Measurements from ENCODE around the gene PICALM. TPM values are rescaled to one million over a fixed set of nuclear protein-coding genes. Genes with fewer than 3 reads are reported as not detected.
A peak's percentile ranks its signal among the peaks of the same experiment; 100 is the strongest.

PICALM gene
- total and polyA plus RNA-seq, 9 donors, result 103 to 274 (median 206) TPM

- 0% methylated on average over 11 of the region's 11 CpGs for WGBS, 3 donors
- intact Hi-C loops (cut with DNase I), result loop anchor here in 1 of 4 donors (10.0 kb wide), 1 partner anchor 108 kb away; no protein-coding TSS in a partner anchor
- no peak for DNase-seq
- peak overlapping the region; percentile 84 for H3K4me3 ChIP-seq
- no peaks in the 10 kb centered on the region for H3K9me3 ChIP-seq
- H3K27me3 ChIP-seq, result no peaks in the 10 kb centered on the region
- no peak for TF ChIP-seq POLR2A (IDR thresholded peaks at IDR 0.05)
- no peak for TF ChIP-seq CTCF (IDR thresholded peaks at IDR 0.05)
- no peak for TF ChIP-seq EP300 (IDR thresholded peaks at IDR 0.05)
- no peaks in the 10 kb centered on the region for H3K36me3 ChIP-seq
- H3K27ac ChIP-seq, result peak overlapping the region; percentile 85 to 88
- peaks cover 10% of the 10 kb centered on the region for H3K4me1 ChIP-seq (ENCODE audit: insufficient read depth)
Measured at GRCh38 chr11:86067009-86067850, 1.7 kb downstream of the PICALM start.

- H3K4me3 ChIP-seq, result peak overlapping the region; percentile 84
- peaks cover 12% of the 10 kb centered on the region for H3K4me1 ChIP-seq (ENCODE audit: insufficient read depth)
- TF ChIP-seq POLR2A (IDR thresholded peaks at IDR 0.05) (no peak), CTCF (IDR thresholded peaks at IDR 0.05) (no peak), EP300 (IDR thresholded peaks at IDR 0.05) (no peak)
- WGBS, 3 donors, result 1 to 2% (median 1%) methylated on average over 5 of the region's 5 CpGs
- DNase-seq, result no peak
- H3K36me3 ChIP-seq, result no peaks in the 10 kb centered on the region
- no peaks in the 10 kb centered on the region for H3K27me3 ChIP-seq
- H3K9me3 ChIP-seq, result no peaks in the 10 kb centered on the region
- intact Hi-C loops (cut with DNase I), result loop anchor here in 1 of 4 donors (10.0 kb wide), 1 partner anchor 108 kb away; no protein-coding TSS in a partner anchor
- H3K27ac ChIP-seq, result peak overlapping the region in 1 of 2 donors; percentile 88
Measured at GRCh38 chr11:86066657-86067008, 2.3 kb downstream of the PICALM start.

- intact Hi-C loops (cut with DNase I), result loop anchor here in 1 of 4 donors (10.0 kb wide), 1 partner anchor 109 kb away; no protein-coding TSS in a partner anchor
- peak overlapping the region; percentile 84 for H3K4me3 ChIP-seq
- no peak for TF ChIP-seq CTCF (IDR thresholded peaks at IDR 0.05)
- no peak for TF ChIP-seq POLR2A (IDR thresholded peaks at IDR 0.05)
- TF ChIP-seq EP300 (IDR thresholded peaks at IDR 0.05), result no peak
- WGBS, 3 donors, result 4 to 6% (median 5%) methylated on average over 3 of the region's 3 CpGs
- H3K9me3 ChIP-seq, result no peaks in the 10 kb centered on the region
- no peak for DNase-seq
- H3K36me3 ChIP-seq, result no peaks in the 10 kb centered on the region
- peak overlapping the region in 1 of 2 donors; percentile 88 for H3K27ac ChIP-seq
- H3K4me1 ChIP-seq (ENCODE audit: insufficient read depth), result peaks cover 13% of the 10 kb centered on the region
- H3K27me3 ChIP-seq, result no peaks in the 10 kb centered on the region
Measured at GRCh38 chr11:86066033-86066432, 2.9 kb downstream of the PICALM start.

- Histone ChIP-seq H3K4me3 (no peak overlapping the region), H3K4me1 (ENCODE audit: insufficient read depth) (peaks cover 7% of the 10 kb centered on the region), H3K36me3 (no peaks in the 10 kb centered on the region), H3K27ac (no peak overlapping the region), H3K27me3 (no peaks in the 10 kb centered on the region), H3K9me3 (no peaks in the 10 kb centered on the region)
- intact Hi-C loops (cut with DNase I), result loop anchor here in 1 of 4 donors (10.0 kb wide), 1 partner anchor 110 kb away; no protein-coding TSS in a partner anchor
- no peak for DNase-seq
- TF ChIP-seq CTCF (IDR thresholded peaks at IDR 0.05), result no peak
- TF ChIP-seq POLR2A (IDR thresholded peaks at IDR 0.05), result no peak
- no peak for TF ChIP-seq EP300 (IDR thresholded peaks at IDR 0.05)
- 64 to 68% (median 67%) methylated on average over 5 of the region's 5 CpGs for WGBS, 3 donors
Measured at GRCh38 chr11:86064220-86064803, 4.6 kb downstream of the PICALM start.
